ENCODE measurements around the gene EGR4. TPM values are rescaled to one million over a fixed set of nuclear protein-coding genes. Genes with fewer than 3 reads are reported as not detected.
"Not testable (repeated sequence)": the region's sequence is repeated elsewhere in the genome, so short reads cannot be mapped to it uniquely, and the experiment has no call there.

EGR4 gene
- total RNA-seq, 1 donor from 2014 or later = not detected

DNA sequence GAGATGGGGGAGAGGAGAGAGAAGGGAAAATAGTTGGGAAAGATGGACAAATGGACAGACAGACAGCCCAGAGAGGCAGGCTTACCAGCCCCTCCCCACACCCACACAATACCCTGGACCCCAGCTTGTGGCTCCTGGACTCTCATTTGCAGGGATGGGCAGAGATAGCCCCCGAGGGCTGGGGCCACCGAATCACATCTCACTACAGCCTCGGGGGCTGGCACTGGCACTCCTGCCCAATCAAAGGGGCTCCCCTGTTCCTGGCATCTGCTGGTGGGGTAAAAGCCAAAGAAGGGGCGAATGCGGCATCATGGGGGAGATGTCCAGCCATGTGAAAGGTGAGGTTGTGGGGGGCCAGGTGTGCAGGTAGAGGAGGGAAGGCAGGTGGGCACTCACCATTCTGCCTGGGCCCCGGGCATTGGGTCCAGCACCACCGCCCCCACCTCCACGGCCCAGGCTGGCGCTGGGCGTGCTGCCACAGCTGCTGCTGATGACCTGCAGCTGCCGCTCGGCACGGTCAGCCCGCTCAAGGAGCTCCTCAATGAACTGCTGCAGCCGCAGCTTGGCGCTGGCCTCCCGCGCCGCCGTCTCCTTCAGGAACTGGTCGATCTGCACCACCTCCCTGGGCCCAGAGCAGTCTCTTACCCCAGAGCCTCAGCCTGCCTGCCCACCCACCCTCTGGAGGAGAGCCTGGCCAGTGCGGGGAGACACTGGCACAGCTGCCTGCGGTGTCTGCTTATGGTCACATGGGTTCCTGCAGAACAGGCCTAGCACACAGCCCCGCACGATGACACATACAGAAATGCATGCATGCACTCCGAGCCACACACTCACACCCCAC is 27.1 kb downstream of the EGR4 start:
- ATAC-seq = no peak
- intact Hi-C loops (cut with DNase I) = no loop called here
- no peak for DNase-seq (ENCODE audit: missing footprints)

DNA sequence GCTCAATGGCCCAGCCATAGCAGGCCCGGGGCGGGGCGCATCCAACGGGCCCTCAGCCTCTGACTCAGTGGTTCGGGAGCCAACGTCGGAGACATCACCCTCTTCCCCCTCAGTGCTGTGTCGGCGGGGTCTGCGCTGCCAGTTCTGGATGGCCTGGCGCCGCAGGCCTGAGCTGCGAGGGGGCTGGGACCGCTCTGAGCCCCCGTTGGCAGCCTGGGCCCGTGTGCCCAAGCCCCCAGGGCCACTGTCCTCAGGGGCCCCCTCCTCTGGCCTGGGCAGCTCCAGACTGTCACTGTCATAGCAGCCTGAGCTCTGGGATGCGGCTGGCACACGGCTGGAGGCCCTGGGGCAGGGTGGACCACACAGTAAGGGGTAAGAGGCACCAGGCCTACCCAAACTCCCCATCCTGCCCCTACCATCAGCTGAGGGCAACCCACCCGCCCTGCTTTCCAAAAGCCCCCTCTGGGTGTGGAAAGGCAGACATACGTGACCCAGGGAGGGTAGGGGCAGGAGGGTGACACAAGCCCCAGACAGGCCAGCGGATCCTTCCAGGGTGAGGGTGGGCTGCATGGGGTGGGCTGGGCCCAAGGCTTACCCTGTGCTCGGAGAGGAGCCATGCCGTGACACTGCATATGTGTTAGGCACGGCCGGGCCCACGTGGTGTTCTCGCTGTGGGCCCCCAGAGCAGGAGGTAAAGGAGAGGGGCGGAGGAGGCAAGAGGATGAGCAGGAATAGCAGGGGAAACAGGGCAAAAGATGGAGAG is 27.9 kb downstream of the EGR4 start:
- DNase-seq (ENCODE audit: missing footprints) (no peak), ATAC-seq (no peak)
- intact Hi-C loops (cut with DNase I) = no loop called here

DNA sequence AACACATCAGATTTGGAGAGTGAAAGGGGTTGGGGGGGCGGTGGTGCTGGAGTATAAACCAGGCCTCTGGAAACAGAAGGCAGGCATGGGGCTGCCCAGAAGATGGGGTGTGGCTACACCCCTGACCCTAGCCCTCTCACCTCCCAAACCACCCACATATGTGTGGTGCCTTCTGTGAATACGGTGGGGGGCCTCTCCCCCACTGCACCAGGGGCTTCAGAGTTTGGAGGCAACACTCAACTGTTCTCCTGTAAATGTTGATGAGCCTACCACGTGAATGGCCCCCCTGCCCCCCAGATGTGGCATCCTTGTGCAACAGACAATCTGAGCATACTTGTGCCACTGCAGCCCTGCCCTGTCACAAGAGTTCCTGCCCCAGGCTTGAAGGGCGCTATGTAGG is 28.6 kb downstream of the EGR4 start:
- DNase-seq (ENCODE audit: missing footprints) (no peak), ATAC-seq (no peak)
- intact Hi-C loops (cut with DNase I) = no loop called here

DNA sequence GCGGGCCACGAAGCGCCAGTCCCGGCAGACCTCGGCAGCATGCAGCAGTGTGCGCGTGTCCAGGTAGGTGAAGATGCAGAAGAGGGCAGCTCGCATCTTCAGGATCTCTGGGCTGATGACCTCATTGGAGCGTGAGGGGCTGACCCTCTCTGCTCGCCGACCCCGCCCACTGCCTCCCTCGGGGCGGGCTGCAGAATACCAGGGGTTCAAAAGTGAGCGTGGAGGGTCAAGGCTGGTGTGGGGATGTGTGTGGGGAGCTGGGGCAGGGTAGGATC is 29.1 kb downstream of the EGR4 start:
- DNase-seq (ENCODE audit: missing footprints) = no peak
- intact Hi-C loops (cut with DNase I) = no loop called here
- no peak for ATAC-seq

DNA sequence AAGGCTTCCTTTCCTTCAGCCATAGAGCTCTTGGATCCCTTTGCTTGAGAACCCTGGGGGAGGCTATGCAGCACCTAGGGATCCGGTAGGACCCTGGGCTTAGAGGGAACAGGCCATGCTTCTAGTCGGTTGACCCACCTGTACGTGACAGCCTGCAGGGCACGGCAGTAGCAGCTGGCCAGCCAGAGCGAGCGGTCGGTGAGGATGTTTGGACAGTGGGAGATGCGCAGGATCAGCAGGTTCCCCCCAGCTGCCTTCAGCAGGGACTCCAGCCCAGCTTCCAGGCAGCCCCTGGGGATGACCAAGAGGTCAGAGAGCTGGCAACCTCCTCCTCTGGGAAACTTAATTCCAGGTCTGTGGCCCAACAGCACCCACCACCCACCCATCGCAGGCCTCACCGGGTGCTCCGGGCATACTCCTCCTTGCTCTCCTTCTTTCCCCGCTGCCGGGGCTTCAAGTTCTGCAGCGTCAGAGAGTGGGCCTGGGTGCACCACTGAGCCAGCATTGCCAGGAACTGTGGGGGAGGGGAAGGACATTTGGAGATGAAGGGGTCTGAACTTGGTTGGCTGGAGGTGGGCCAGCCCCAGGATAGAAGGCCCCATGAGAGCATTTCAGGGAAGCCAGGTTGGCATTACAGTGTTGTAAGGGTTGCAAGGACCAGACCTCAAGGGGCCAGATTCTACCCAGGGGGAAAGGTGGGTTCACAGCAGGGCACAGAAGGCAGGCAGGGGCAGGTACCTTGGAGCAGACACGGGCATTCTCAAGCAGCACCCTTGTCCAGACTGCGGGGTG is 29.6 kb downstream of the EGR4 start:
- DNase-seq (ENCODE audit: missing footprints) = no peak
- no peak for ATAC-seq
- intact Hi-C loops (cut with DNase I) = no loop called here

DNA sequence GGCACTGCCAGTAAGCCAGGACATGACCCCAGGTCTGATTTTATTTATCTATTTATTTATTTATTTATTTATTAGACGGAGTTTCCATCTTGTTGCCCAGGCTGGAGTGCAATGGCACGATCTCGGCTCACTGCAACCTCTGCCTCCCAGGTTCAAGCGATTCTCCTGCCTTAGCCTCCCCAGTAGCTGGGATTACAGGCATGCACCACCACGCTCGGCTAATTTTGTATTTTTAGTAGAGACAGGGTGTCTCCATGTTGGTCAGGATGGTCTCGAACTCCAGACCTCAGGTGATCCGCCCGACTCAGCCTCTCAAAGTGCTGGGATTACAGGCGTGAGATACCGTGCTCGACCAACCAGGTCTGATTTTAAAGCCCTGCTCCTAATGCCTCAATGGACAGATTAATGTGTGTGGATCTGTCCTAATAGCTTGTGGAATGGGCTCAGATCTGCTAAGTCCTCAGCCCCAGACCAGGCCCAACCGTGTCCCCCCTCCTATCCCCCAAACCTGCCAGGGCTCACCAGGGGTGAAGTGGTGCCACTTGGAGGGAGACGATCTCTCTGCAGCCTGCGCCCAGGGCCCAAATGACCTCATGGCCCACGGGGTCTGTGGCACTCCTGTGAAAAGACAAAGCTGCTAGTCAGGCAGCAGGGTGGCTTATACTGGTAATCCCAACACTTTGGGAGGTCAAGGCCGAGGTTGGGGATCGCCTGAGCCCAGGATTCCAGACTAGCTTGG is 30.5 kb downstream of the EGR4 start:
- ATAC-seq; intact Hi-C loops (cut with DNase I); DNase-seq (ENCODE audit: missing footprints): not testable (repeated sequence)

DNA sequence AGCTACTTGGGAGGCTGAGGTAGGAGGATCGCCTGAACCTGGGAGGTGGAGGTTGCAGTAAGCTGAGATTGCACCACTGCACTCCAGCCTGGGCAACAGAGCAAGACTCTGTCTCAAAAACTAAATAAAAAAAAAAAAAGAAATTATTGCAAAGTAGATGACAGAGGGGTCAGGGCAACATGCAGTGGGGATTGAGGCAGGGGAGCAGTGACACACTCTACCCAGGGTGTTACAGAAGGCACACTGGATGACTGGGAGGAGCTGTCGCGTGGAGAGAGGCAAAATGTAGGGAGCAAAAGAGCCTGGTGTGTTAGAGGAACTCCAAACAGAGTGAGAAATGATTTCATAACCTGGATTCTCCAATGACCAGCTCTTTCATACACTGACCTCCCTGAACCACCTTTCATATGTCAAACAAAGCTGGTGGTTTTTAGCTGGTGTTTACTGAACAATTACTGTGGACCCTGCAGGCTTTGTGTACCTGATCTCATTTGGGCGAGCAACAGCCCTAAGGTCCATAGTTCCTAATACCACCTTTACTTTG is 31.2 kb downstream of the EGR4 start:
- intact Hi-C loops (cut with DNase I) = no loop called here
- no peak for DNase-seq (ENCODE audit: missing footprints)
- ATAC-seq = no peak

DNA sequence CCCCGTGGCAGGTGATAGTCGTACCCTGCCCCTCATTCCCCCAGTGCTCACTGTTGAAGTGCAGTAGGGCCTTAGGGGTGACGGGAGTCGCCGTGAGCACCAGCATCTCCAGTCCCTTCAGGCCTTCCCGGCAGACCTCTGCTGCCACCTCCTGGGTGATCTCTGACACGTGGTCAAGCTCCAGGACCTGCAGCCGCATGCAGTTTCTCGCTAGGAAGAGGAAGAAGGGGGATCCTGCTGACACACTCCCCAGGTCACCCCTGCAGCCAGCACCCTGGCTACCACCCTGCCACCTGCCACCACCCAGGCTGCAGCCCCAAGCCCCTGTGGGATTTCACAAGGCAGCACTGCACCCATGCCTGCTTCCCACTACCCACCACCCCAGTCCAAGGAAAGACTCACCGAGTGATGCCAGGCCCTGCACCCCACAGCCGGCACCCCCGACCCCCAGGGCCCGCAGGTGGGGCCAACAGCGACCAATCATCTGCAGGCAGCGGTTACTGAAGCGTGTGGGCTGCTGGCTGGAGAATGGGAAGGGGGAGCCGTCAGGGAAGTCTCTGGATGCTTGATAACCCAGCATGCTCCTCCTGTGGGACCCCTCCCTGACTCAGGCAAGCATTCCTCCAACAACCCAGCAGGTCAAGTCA is 32.9 kb downstream of the EGR4 start:
- intact Hi-C loops (cut with DNase I) = no loop called here
- ATAC-seq = peak; percentile 44
- no peak for DNase-seq (ENCODE audit: missing footprints)

DNA sequence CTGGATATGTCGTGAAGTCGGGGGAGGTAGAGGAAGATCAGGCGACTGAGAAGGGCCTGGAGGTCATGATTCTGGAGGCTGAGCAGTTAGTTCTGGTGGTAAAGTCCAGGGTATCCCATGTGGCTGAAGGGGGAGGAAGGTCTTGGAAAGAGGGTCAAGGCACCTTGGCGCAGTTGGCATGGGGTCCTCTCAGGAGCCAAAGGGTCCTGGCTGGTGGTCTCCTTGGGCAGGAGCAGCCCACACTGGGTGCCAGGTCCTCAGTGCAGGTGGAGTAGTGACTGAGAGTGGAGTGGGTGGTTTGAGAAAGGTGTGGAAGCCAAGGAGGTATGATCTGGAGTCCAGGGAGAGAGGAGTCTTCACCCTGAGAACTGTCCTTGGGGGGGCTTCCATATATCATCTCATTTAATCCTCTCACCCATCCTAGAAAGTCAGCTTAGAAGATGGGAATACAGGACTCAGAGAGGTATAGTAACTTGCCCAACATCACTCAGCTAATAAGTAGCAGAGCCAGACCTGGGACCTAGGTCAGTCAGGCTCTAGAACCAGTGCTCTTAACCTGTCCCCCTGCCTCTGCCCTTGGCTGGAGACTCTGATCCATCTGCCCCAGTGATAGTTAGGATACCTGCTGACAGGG is 33.5 kb downstream of the EGR4 start:
- DNase-seq (ENCODE audit: missing footprints) = no peak
- intact Hi-C loops (cut with DNase I) = no loop called here
- ATAC-seq = no peak

DNA sequence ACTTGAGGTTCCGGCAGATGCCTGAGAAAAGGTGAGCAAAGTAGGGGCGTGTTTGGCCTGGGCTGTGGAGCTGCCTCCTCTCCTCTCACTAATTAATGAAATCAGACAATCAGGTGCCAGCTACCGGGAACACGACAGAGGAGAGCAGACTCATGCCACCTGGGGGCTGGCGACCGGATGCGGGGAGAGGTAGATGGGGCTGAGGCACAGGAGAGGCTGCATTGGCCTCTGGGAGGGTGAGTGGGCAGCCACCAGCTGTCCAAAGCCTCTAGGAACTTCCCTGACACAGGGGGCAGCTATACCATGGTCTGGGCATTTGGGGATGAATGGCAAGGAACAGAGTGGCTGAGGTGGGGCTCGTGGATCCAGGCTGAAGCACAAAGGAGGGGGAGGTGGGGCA is 34.1 kb downstream of the EGR4 start:
- DNase-seq (ENCODE audit: missing footprints) = no peak
- intact Hi-C loops (cut with DNase I) = no loop called here
- ATAC-seq = no peak

DNA sequence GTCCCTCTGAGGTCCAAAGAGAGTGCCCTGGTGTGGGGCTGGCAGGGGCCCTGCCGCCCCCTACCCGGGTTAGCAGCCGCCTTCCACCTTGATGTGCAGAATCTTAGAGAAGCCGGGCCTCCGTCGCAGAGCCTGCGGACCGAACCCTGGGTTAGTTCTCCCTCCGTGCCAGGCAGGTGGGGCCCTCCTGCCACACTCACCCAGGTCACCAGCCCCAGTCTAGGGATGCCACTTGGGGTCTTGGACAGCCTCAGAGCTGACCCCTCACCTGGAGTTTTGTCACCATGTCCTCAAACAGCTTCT is 34.5 kb downstream of the EGR4 start:
- DNase-seq (ENCODE audit: missing footprints) (no peak), ATAC-seq (no peak)
- intact Hi-C loops (cut with DNase I) = no loop called here

DNA sequence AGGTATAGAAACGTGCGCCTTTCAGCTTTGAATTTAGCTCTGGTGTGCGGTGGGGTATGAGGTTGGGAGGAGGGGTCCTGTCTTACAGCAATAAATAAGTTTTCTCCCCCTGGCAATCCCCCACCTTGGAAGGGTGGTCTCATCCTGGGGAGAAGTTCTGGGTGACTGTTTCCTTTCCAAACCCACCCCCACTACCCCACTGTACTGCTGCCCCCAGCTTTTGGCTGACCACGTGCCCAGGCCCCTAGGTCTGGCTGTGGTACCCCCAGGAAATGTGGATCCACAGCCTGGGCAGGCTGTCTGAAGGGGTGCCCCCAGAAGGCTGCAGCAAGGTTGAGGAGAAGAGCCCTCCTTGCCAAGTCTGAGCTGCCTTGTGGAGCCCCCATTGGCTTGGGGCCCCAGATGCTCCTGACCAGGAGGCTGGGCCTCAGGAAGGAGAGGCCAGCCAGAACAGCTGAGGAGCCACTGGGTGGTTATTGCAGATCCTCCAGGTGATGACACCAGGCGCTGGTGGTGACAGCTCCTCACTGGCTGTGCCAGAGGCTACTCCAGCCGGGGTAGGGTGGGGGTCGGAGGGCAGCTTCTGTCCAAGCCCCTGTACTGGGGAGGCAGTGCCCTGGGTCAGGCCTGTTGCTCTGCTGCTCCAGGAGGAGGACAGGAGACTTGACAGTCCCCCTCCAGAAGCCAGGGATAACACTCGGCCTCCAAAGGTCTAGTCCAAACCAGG is 35.0 kb downstream of the EGR4 start:
- ATAC-seq = no peak
- DNase-seq (ENCODE audit: missing footprints) = no peak
- intact Hi-C loops (cut with DNase I) = no loop called here

DNA sequence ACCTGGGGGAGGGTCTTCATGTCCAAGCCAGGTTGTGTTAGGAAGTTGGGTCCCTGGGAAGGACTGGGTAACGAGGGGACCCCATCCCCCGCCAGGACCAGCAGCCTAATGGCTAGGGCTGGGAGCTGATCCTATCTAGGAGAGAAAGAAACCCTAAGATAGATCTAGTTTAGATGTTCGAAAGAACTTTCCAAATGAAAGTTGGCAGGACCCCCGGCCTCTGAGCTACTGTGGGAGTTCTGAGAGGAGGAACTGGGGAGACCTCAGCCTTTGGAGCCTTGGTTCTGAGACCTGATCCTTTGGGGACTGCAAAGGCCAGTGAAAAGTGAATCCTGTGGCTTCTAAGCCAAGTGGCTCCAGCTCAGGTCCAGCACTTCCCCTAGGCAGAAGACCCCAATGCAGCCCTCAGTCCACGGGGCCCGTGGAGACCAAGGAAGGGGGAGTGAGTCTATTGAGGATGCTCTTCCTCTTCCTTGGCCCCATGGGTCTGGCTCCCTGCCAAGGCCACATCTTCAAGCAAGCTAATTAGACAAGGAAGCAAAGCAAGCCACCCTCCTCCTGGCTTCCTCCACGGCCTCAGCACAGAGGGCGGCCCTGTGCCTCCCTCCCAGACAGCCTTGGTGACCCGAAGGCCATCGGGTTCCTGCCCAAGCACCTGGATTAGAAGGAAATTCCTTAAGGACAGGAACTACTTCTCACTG is 35.8 kb downstream of the EGR4 start:
- intact Hi-C loops (cut with DNase I) = no loop called here
- ATAC-seq = no peak
- peak; percentile 82 for DNase-seq (ENCODE audit: missing footprints)

DNA sequence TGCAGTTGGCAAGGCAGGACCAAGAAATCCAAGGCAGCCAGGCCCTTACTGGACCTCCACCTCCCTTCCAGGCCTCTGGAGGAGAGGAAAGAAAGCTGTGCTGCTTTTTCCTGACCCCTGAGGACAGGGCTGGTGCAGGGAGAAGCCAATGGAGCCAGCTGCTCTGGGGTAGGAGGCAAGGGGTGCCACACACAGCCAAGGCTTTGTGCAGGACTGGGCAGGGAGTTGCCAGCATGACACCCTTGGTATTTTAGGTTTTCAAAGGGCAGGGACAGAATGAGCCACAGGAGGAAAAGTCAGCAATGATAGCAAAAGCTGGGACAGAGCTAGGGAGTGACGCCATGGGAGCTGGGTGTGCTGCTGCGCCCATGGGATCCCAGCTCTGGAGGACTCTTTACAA is 36.3 kb downstream of the EGR4 start:
- intact Hi-C loops (cut with DNase I) = no loop called here
- DNase-seq (ENCODE audit: missing footprints) (no peak), ATAC-seq (no peak)

DNA sequence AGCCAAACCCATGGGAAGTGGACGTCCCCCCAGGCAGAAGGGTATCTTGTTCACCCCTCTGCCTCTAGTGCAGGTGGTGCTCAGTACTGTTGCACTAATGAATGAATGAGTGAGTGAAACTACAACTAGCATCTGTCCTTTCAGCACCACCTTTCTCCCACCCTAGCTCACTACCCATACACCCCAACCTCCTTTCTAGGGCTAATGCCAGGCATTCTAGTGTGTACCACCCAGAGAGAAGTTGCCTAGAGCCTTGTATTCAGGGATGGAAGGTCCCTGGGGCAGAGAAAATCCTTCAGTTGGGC is 36.8 kb downstream of the EGR4 start:
- DNase-seq (ENCODE audit: missing footprints) (no peak), ATAC-seq (no peak)
- intact Hi-C loops (cut with DNase I) = no loop called here

DNA sequence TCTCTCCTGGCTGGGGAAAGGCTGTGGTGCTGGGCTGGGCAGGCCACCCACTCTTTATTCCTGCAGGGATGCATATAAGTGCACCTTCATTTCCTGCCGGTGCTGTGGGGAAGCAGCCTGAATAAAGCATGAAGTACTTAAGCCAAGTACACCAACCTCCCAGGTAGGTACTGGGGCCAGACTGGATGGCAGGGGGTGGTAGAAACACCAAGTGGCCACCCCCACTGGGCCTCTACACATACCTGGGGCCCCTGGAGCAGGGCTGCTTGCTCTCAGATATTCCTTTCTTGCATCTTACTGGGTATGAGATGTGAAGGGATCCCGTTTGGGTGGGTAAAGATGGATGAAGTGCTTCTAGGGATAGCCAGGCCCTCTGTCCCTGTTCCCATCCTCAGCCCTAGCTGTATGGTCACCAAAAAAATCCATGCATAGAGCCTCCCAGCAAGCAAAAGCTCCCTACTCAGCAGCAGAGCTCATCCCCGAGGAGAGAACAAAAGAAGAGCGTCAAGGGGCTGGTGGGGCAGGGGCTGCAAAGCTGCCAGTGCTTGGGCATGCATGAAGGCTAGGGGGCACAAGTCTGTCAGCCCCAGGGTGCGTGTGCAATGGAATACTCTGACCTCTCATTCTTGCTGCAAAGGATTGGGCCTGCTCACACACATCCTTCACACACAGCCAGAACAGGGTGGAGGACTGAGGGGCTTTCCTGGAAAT is 37.3 kb downstream of the EGR4 start:
- intact Hi-C loops (cut with DNase I) = no loop called here
- ATAC-seq (no peak), DNase-seq (ENCODE audit: missing footprints) (no peak)

Measured in Right ventricle myocardium inferior (tissue), 1 donor.